ENCODE results near the gene ADAP2.
"Not testable (repeated sequence)": the region's sequence is repeated elsewhere in the genome, so short reads cannot be mapped to it uniquely, and the experiment has no call there.

Gene ADAP2

GRCh38 chr17:30975042-30975820 lies 53.5 kb downstream of the ADAP2 start:
- no peak for DNase-seq

- DNase-seq, result not testable (repeated sequence)
These were observed 58.2 kb downstream of the ADAP2 start for GRCh38 chr17:30979919-30980318.

GRCh38 chr17:30981531-30982519 lies 60.1 kb downstream of the ADAP2 start:
- DNase-seq, result no peak

GRCh38 chr17:30982855-30983254 lies 61.1 kb downstream of the ADAP2 start:
- no peak for DNase-seq

- DNase-seq, result no peak
These were observed 68.7 kb downstream of the ADAP2 start for GRCh38 chr17:30990458-30990857.

- no peak for DNase-seq
These were observed 70.8 kb downstream of the ADAP2 start for GRCh38 chr17:30992551-30992950.

- DNase-seq, result peak in 1 of 2 experiments; percentile 31
These were observed 73.6 kb downstream of the ADAP2 start for GRCh38 chr17:30995347-30995746.

- DNase-seq, result no peak
These were observed 74.7 kb downstream of the ADAP2 start for GRCh38 chr17:30996486-30996885.

GRCh38 chr17:30997270-30997669 lies 75.5 kb downstream of the ADAP2 start:
- DNase-seq, result no peak

GRCh38 chr17:30997842-30998241 lies 76.1 kb downstream of the ADAP2 start:
- no peak for DNase-seq

GRCh38 chr17:31002047-31002446 lies 80.3 kb downstream of the ADAP2 start:
- DNase-seq, result no peak

GRCh38 chr17:31003225-31003866 lies 81.6 kb downstream of the ADAP2 start:
- no peak for DNase-seq

GRCh38 chr17:31004160-31004559 lies 82.4 kb downstream of the ADAP2 start:
- no peak for DNase-seq

- DNase-seq, result no peak
These were observed 86.1 kb downstream of the ADAP2 start for GRCh38 chr17:31007695-31008373.

- DNase-seq, result peak; percentile 69 to 93
These were observed 86.8 kb downstream of the ADAP2 start for GRCh38 chr17:31008374-31009041.
